NB4 (cell line): ENCODE results near the gene SELENOT.

Source experiments
- DNase-seq: peaks from one replicate; pipeline ENCODE4 v3.0.0; 2010; ENCODE audit warnings: low read depth
- H3K4me3 ChIP-seq: one replicate; pipeline ENCODE4 v1.5.1; 2011; ENCODE audit warnings: mild to moderate bottlenecking, low read depth, low read length, moderate library complexity
- MYC ChIP-seq: IDR thresholded peaks from 2 replicates; pipeline ENCODE4 v1.6.1; 2011; ENCODE audit warnings: low read depth, low read length
- POLR2A ChIP-seq: IDR thresholded peaks from 2 replicates; pipeline ENCODE4 v1.6.1; 2011; ENCODE audit warnings: mild to moderate bottlenecking; ENCODE audit not compliant: insufficient read length; ENCODE audit errors: extremely low read depth
- TF ChIP-seq, protein P1 (sequence below): IDR thresholded peaks from one replicate; pipeline ENCODE4 v1.5.1; 2012; ENCODE audit warnings: low read depth, low read length
- TF ChIP-seq, protein P2 (sequence below): IDR thresholded peaks from 2 replicates; pipeline ENCODE4 v1.6.1; 2011; ENCODE audit warnings: low read depth, low read length

Gene SELENOT

DNA sequence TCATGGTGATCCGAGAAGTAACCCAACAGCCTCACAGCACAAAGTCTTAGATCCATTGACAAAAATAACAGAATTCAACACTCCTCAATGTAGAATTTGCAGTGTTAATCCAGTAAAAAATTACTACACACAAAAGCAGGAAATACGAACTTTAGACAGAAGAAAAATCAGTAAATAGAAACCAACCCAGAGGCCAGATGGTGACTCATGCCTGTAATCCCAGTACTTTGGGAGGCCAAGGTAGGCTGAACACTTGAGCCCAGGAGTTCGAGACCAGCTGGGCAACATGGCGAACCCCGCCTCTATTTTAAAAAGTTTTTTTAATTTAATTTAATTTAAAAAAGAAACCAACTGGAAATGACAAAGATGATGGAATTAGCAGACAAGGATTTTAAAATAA, 36.1 kb downstream of the SELENOT start:
- no peak for DNase-seq
- no peak overlapping the region for H3K4me3 ChIP-seq
- TF ChIP-seq MYC (no peak), POLR2A (no peak)
- TF ChIP-seq, protein P1, sequence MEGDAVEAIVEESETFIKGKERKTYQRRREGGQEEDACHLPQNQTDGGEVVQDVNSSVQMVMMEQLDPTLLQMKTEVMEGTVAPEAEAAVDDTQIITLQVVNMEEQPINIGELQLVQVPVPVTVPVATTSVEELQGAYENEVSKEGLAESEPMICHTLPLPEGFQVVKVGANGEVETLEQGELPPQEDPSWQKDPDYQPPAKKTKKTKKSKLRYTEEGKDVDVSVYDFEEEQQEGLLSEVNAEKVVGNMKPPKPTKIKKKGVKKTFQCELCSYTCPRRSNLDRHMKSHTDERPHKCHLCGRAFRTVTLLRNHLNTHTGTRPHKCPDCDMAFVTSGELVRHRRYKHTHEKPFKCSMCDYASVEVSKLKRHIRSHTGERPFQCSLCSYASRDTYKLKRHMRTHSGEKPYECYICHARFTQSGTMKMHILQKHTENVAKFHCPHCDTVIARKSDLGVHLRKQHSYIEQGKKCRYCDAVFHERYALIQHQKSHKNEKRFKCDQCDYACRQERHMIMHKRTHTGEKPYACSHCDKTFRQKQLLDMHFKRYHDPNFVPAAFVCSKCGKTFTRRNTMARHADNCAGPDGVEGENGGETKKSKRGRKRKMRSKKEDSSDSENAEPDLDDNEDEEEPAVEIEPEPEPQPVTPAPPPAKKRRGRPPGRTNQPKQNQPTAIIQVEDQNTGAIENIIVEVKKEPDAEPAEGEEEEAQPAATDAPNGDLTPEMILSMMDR, result no peak
- TF ChIP-seq, protein P2, sequence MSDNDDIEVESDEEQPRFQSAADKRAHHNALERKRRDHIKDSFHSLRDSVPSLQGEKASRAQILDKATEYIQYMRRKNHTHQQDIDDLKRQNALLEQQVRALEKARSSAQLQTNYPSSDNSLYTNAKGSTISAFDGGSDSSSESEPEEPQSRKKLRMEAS, result no peak

DNA sequence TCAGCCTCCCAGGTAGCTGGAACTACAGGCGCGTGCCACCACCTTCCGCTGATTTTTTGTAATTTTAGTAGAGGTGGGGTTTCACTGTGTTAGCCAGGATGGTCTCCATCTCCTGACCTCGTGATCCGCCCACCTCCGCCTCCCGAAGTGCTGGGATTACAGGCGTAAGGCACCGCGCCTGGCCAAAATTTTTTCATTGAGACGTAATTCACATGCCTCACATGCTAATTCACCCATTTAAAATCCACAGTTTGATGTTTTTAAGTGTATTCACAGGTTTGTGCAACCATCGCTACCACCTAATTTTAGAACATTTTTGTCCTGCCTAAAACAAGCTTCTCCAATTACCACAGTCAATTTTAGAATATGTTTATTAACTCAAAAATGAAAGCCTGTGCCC, 37.1 kb downstream of the SELENOT start:
- no peak for DNase-seq
- H3K4me3 ChIP-seq, result no peak overlapping the region
- TF ChIP-seq, protein P1, result no peak
- TF ChIP-seq, protein P2, result no peak
- TF ChIP-seq POLR2A (no peak), MYC (no peak)

DNA sequence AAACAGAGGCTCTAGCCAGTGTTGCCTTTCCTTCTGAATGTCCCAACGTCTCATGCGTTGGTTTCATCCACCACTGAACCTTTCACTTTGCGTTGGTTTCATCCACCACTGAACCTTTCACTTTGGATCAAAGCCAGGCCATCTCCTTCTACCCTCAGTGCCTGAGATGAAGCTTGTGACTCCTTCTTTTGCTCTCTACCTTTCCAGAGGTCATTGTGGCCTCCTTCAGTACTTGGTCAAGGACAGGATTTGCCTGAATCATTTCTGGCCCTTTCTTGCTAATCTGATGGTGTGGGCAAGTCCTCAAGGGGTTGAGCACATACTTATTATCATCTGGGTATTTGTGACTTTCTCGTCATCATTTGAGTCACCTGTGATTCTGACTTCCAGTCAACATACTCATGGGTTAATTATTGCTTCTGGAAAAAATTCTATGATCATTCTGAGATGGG, 50.0 kb downstream of the SELENOT start:
- no peak overlapping the region for H3K4me3 ChIP-seq
- no peak for DNase-seq
- TF ChIP-seq, protein P1, result no peak
- no peak for TF ChIP-seq MYC

DNA sequence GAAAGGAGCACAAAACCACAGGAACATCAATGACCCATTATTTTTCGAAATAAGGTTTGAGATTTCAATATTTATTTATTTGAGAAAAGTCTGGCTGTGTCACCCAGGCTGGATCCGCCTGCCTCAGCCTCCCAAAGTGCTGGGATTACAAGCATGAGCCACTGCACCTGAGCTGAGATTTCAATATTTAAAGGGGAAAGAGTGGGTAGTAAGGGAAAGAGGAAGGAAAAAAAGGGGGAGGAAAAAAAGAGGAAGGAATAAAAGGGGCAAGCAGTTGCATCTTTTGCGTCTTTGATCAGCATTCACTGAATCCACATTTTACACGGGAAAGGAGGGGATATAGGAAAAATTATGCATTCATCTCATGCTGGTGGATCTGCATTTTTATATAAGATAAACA, 53.2 kb downstream of the SELENOT start:
- H3K4me3 ChIP-seq, result no peak overlapping the region
- DNase-seq, result no peak
- TF ChIP-seq, protein P1, result no peak

- no peak for TF ChIP-seq MYC
- H3K4me3 ChIP-seq, result no peak overlapping the region
- DNase-seq, result no peak
Measured at GRCh38 chr3:150662410-150663200, 59.5 kb downstream of the SELENOT start.

DNA sequence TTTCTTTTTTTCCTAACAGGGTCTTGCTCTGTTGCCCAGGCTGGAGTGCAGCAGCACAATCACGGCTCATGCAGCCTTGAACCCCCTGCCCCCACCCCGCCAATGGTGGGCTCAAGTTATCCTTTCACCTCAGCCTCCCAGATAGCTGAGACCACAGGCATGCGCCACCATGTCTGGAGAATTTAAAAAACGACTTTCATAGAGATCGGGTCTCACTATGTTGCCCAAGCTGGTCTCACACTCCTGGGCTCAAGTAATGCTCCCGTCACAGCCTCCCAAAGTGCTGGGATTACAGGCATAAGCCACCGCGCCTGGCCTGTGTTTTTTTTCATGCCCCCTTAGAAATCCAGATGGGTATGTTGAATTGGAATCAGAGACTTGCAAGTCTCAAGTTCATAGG, 60.3 kb downstream of the SELENOT start:
- TF ChIP-seq, protein P1, result no peak
- TF ChIP-seq MYC, result no peak
- TF ChIP-seq, protein P2, result no peak
- TF ChIP-seq POLR2A, result no peak
- H3K4me3 ChIP-seq, result no peak overlapping the region
- no peak for DNase-seq
